Esophagus squamous epithelium (tissue), 4 donors: ENCODE data around the gene GOLGA6L10.

Experiments
- POLR2A ChIP-seq, 4 donors: fragments of 450-650 bp; IDR thresholded peaks; one replicate each; pipeline ENCODE4 v1.6.1; 2017; ENCODE audit warnings: antibody characterized with exemption in 4 of 4, mild to moderate bottlenecking in 4 of 4, moderate library complexity in 3 of 4
- TF ChIP-seq, protein P1 (sequence below), 6 experiments: fragments of 450-650 bp in 4 of 6; fragments of 200-600 bp in 2 of 6; sonication (generic) in 2 of 6; IDR thresholded peaks; one replicate each; pipeline ENCODE4 v1.5.1; 2016 to 2019; ENCODE audit warnings: antibody characterized with exemption in 6 of 6, mild to moderate bottlenecking in 4 of 6, moderate library complexity in 4 of 6

DNA sequence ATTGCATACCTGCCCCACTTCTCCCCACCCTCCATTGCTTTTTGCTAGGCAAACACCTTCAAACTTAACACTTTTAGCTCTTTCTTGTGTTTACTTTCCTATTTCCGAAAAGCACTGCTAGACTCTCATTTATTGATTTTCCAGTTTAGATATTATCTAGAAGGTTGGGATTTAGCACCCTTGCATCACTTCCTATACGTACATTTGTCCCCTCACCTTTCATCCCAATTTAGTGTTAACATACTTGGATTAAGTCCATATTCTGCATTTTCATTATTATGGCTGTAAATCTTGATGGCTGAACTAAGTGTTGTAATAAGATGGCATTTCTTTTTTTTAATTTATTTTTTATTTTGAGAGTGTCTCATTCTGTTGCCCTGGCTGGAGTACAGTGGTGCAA is 39.5 kb downstream of the GOLGA6L10 start:
- TF ChIP-seq, protein P1, sequence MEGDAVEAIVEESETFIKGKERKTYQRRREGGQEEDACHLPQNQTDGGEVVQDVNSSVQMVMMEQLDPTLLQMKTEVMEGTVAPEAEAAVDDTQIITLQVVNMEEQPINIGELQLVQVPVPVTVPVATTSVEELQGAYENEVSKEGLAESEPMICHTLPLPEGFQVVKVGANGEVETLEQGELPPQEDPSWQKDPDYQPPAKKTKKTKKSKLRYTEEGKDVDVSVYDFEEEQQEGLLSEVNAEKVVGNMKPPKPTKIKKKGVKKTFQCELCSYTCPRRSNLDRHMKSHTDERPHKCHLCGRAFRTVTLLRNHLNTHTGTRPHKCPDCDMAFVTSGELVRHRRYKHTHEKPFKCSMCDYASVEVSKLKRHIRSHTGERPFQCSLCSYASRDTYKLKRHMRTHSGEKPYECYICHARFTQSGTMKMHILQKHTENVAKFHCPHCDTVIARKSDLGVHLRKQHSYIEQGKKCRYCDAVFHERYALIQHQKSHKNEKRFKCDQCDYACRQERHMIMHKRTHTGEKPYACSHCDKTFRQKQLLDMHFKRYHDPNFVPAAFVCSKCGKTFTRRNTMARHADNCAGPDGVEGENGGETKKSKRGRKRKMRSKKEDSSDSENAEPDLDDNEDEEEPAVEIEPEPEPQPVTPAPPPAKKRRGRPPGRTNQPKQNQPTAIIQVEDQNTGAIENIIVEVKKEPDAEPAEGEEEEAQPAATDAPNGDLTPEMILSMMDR (IDR thresholded peaks at IDR 0.05), result no peak
- TF ChIP-seq POLR2A (IDR thresholded peaks at IDR 0.05), result no peak
